HG02885 (cell line): ENCODE measurements around the gene HIBCH.
"Not testable (repeated sequence)": the region's sequence is repeated elsewhere in the genome, so short reads cannot be mapped to it uniquely, and the experiment has no call there.

Experiments used
- ATAC-seq: cut with Tn5 transposase; IDR thresholded peaks from one replicate; pipeline ENCODE4 v1.9.1; 2021; ENCODE audit warnings: mild to moderate bottlenecking; ENCODE audit not compliant: unreplicated experiment, poor library complexity

Gene HIBCH

GRCh38 chr2:190343536-190344275 is 24.1 kb upstream of the HIBCH start, which contains the start of gene INPP1:
INPP1 (plus strand) TSS chr2:190343589; CDS start chr2:190360103, 16,514 bp downstream.
- peak; percentile 61 for ATAC-seq

- ATAC-seq: no peak
These were observed 23.5 kb upstream of the HIBCH start for GRCh38 chr2:190343089-190343535.

- no peak for ATAC-seq
These were observed 23.0 kb upstream of the HIBCH start for GRCh38 chr2:190342611-190343010.

- no peak for ATAC-seq
These were observed 20.7 kb upstream of the HIBCH start for GRCh38 chr2:190340369-190340768.

GRCh38 chr2:190339394-190339793 is 19.8 kb upstream of the HIBCH start:
- ATAC-seq: no peak

GRCh38 chr2:190338453-190338852 is 18.8 kb upstream of the HIBCH start:
- no peak for ATAC-seq

GRCh38 chr2:190336420-190336819 is 16.8 kb upstream of the HIBCH start:
- ATAC-seq: no peak

GRCh38 chr2:190335584-190335983 is 16.0 kb upstream of the HIBCH start:
- ATAC-seq: not testable (repeated sequence)

- no peak for ATAC-seq
These were observed 15.6 kb upstream of the HIBCH start for GRCh38 chr2:190335225-190335559.

- ATAC-seq: no peak
These were observed 15.0 kb upstream of the HIBCH start for GRCh38 chr2:190334479-190335224.

- no peak for ATAC-seq
These were observed 14.3 kb upstream of the HIBCH start for GRCh38 chr2:190333928-190334327.

- ATAC-seq: no peak
These were observed 13.8 kb upstream of the HIBCH start for GRCh38 chr2:190333395-190333794.

GRCh38 chr2:190328573-190329147 is 9.0 kb upstream of the HIBCH start:
- ATAC-seq: no peak

- no peak for ATAC-seq
These were observed 8.4 kb upstream of the HIBCH start for GRCh38 chr2:190327867-190328572.

- no peak for ATAC-seq
These were observed 6.0 kb upstream of the HIBCH start for GRCh38 chr2:190325588-190325987.

- ATAC-seq: no peak
These were observed 3.8 kb upstream of the HIBCH start for GRCh38 chr2:190323406-190323805.

- peak; percentile 21 for ATAC-seq
These were observed 1.1 kb upstream of the HIBCH start for GRCh38 chr2:190320696-190321095.

GRCh38 chr2:190318931-190319554 is 583 bp downstream of the HIBCH start:
- peak; percentile 35 for ATAC-seq

- no peak for ATAC-seq
These were observed 1.1 kb downstream of the HIBCH start for GRCh38 chr2:190318514-190318913.

GRCh38 chr2:190315273-190315672 is 4.4 kb downstream of the HIBCH start:
- ATAC-seq: no peak
